Fibroblast of lung (primary cell): ENCODE measurements around the gene DCAF5. TPM values are rescaled to one million over a fixed set of nuclear protein-coding genes. Genes with fewer than 3 reads are reported as not detected.

Experiments
- DNase-seq, 2 donors: peaks; one replicate each; pipeline versions ENCODE4 v3.0.0 to v3.0.0-alpha.2; 2010; ENCODE audit warnings: low read depth in 2 of 2
- H2AFZ ChIP-seq: 2 replicates; pipeline ENCODE4 v1.5.1; 2012; ENCODE audit warnings: low read length, control low read depth, inconsistent platforms
- H3K27ac ChIP-seq: 2 replicates; pipeline ENCODE4 v1.5.1; 2011; ENCODE audit warnings: low read length, control low read depth; ENCODE audit not compliant: insufficient read depth
- H3K27me3 ChIP-seq: 2 replicates; pipeline ENCODE4 v1.5.1; 2011; ENCODE audit warnings: mild to moderate bottlenecking, low read length; ENCODE audit not compliant: control insufficient read depth, insufficient read depth
- H3K36me3 ChIP-seq: 2 replicates; pipeline ENCODE4 v1.5.1; 2011; ENCODE audit warnings: low read length; ENCODE audit not compliant: control insufficient read depth, insufficient read depth
- H3K4me1 ChIP-seq: 2 replicates; pipeline ENCODE4 v1.5.1; 2011; ENCODE audit warnings: low read length; ENCODE audit not compliant: control insufficient read depth, insufficient read depth; ENCODE audit errors: extremely low read depth
- H3K4me2 ChIP-seq: 2 replicates; pipeline ENCODE4 v1.5.1; 2011; ENCODE audit warnings: low read length, control low read depth; ENCODE audit not compliant: insufficient read depth; ENCODE audit errors: extremely low read depth
- H3K4me3 ChIP-seq, 4 experiments: fragments of 200-600 bp in 1 of 4; sonication (generic) in 1 of 4; replicated peaks in 1 of 4; 2 replicates each; pipeline ENCODE4 v1.5.1; 2011 to 2016; ENCODE audit warnings: low read length in 4 of 4, low read depth in 3 of 4, mild to moderate bottlenecking in 3 of 4, control low read depth in 2 of 4, inconsistent platforms in 1 of 4, mixed read lengths in 1 of 4; ENCODE audit not compliant: insufficient read depth in 1 of 4; ENCODE audit errors: control extremely low read depth in 1 of 4
- H3K79me2 ChIP-seq: 2 replicates; pipeline ENCODE4 v1.5.1; 2012; ENCODE audit warnings: mild to moderate bottlenecking, low read length, inconsistent platforms; ENCODE audit not compliant: control insufficient read depth, insufficient read depth
- H3K9ac ChIP-seq: 2 replicates; pipeline ENCODE4 v1.5.1; 2011; ENCODE audit warnings: mild to moderate bottlenecking, low read length, control low read depth; ENCODE audit not compliant: insufficient read depth
- H3K9me3 ChIP-seq: 2 replicates; pipeline ENCODE4 v1.5.1; 2012; ENCODE audit warnings: low read depth, low read length; ENCODE audit not compliant: control insufficient read depth, insufficient read depth
- H4K20me1 ChIP-seq: 2 replicates; pipeline ENCODE4 v1.5.1; 2011; ENCODE audit warnings: low read length; ENCODE audit not compliant: control insufficient read depth, insufficient read depth; ENCODE audit errors: extremely low read depth
- EZH2 ChIP-seq: IDR thresholded peaks from 2 replicates; pipeline ENCODE4 v1.5.1; 2012; ENCODE audit warnings: low read length, control low read depth, mild to moderate bottlenecking; ENCODE audit errors: missing control alignments
- polyA plus RNA-seq, 2 donors: library from polyadenylated mRNA; depleted of rRNA in 1 of 2; stranded (reverse) in 1 of 2; unstranded in 1 of 2; fragments of >200 nt; gene quantifications; 2 replicates each; pipeline ENCODE4 v1.2.1, GENCODE V29; 2011 to 2012; ENCODE audit warnings: missing spikeins in 1 of 2
- total RNA-seq: library from RNA; depleted of rRNA; stranded (reverse); fragments of >200 nt; gene quantifications from 2 replicates; pipeline ENCODE4 v1.2.1, GENCODE V29; 2014
- TF ChIP-seq, protein P1 (sequence below), 2 donors: IDR thresholded peaks in 1 of 2; conservative IDR thresholded peaks in 1 of 2; 1 replicate in 1 of 2; 2 replicates in 1 of 2; pipeline ENCODE4 v1.5.1; 2011 to 2012; ENCODE audit warnings: low read length in 2 of 2, control low read depth in 1 of 2, inconsistent platforms in 1 of 2, low read depth in 1 of 2, mild to moderate bottlenecking in 1 of 2

Gene DCAF5
- total and polyA plus RNA-seq, 2 donors (not counting 1 experiment from before 2014, with no cell fraction given): 16.8 to 31.8 TPM

DNA sequence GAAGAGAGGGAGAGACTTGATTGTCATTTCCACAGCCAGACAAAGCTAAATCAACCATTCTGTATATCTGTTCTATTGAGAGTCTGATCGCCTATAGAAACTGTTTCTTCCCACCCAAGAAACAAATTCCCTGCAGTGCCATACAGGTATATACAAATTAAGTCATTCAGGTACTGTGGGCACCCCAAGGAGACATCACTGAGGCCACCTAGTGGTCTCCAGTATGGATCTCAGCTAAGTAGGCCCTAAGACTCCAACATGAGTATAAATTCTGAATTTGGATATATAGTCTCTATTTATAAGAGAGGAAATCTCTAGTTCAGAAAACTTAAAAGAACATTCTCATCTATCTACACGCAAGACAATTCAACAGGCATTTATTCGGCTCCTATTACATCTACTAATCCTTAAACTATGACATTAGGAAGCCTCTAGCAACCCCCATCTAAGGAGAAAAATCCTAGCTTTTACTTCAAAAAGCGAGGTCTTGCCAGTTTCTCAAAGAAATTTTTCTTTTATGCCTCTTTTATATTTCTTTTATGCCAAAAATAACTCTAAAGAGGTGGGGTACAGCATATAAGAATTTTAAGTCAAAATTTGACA lies 62.6 kb downstream of the DCAF5 start:
- Histone ChIP-seq H3K4me3 (no peak overlapping the region), H3K4me1 (peaks cover 12% of the 10 kb centered on the region), H3K27me3 (no peaks in the 10 kb centered on the region), H3K27ac (no peak overlapping the region), H3K79me2 (no peaks in the 10 kb centered on the region), H2AFZ (no peak overlapping the region), H3K4me2 (no peak overlapping the region), H3K9ac (no peak overlapping the region), H4K20me1 (no peaks in the 10 kb centered on the region), H3K36me3 (no peaks in the 10 kb centered on the region), H3K9me3 (no peaks in the 10 kb centered on the region)
- TF ChIP-seq, protein P1, sequence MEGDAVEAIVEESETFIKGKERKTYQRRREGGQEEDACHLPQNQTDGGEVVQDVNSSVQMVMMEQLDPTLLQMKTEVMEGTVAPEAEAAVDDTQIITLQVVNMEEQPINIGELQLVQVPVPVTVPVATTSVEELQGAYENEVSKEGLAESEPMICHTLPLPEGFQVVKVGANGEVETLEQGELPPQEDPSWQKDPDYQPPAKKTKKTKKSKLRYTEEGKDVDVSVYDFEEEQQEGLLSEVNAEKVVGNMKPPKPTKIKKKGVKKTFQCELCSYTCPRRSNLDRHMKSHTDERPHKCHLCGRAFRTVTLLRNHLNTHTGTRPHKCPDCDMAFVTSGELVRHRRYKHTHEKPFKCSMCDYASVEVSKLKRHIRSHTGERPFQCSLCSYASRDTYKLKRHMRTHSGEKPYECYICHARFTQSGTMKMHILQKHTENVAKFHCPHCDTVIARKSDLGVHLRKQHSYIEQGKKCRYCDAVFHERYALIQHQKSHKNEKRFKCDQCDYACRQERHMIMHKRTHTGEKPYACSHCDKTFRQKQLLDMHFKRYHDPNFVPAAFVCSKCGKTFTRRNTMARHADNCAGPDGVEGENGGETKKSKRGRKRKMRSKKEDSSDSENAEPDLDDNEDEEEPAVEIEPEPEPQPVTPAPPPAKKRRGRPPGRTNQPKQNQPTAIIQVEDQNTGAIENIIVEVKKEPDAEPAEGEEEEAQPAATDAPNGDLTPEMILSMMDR (conservative IDR thresholded peaks at IDR 0.05 in 1 of 2, IDR thresholded peaks at IDR 0.05 in 1 of 2; ENCODE audit: low read depth in 1 of 2, low read length in 2 of 2): peak; percentile 67 to 70
- TF ChIP-seq EZH2: no peak
- peak; percentile 52 to 54 for DNase-seq

DNA sequence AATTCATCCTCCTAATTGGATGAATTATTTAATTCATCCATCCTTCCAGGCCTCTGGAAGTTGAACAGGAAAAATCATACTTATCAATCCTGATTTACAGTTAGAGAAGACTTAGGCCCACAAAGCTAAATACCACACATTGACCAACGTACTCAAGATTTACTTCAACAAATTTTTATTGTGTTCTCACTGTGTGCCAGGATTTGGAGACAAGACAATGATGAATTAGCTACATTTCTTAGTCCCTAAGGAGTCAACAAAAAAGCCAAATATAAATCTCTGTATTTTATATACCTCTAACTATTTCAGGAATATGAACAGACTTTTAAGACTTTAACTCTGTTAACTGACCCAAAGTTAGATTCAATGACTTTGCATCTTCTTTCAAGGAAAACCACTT lies 63.9 kb downstream of the DCAF5 start:
- no peaks in the 10 kb centered on the region for H3K27me3 ChIP-seq
- H3K4me3 ChIP-seq: no peak overlapping the region
- H3K4me1 ChIP-seq: peaks cover 7% of the 10 kb centered on the region
- H4K20me1 ChIP-seq: no peaks in the 10 kb centered on the region
- H3K79me2 ChIP-seq: no peaks in the 10 kb centered on the region
- H3K4me2 ChIP-seq: no peak overlapping the region
- H3K9ac ChIP-seq: no peak overlapping the region
- H3K9me3 ChIP-seq: no peaks in the 10 kb centered on the region
- no peak overlapping the region for H2AFZ ChIP-seq
- no peak for DNase-seq
- H3K36me3 ChIP-seq: no peaks in the 10 kb centered on the region
- TF ChIP-seq, protein P1 (conservative IDR thresholded peaks at IDR 0.05 in 1 of 2, IDR thresholded peaks at IDR 0.05 in 1 of 2; ENCODE audit: low read depth in 1 of 2, low read length in 2 of 2): no peak
- TF ChIP-seq EZH2: no peak
- H3K27ac ChIP-seq: no peak overlapping the region

DNA sequence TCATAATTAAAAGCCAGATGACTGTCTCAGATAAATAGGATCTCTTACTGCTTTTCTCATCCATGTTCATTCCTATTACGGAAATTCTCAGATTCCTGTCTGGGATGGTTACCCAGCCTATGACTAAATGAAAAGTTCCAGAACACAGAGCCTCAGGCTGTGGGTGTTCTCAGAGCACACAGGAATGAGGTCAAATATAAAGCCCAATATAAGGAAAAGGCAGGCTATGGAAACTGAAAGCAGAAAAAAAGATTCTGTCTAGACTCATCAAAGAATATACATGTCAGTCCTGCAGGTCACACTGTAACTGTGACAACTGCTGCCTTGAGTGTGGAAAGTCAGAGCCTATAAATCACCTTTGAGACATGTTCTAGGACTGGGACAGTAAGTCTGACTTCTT lies 64.3 kb downstream of the DCAF5 start:
- H3K9ac ChIP-seq: no peak overlapping the region
- no peak overlapping the region for H3K27ac ChIP-seq
- DNase-seq: peak in 1 of 2 donors; percentile 84
- no peaks in the 10 kb centered on the region for H3K79me2 ChIP-seq
- no peaks in the 10 kb centered on the region for H3K9me3 ChIP-seq
- H2AFZ ChIP-seq: no peak overlapping the region
- TF ChIP-seq EZH2: no peak
- TF ChIP-seq, protein P1 (conservative IDR thresholded peaks at IDR 0.05 in 1 of 2, IDR thresholded peaks at IDR 0.05 in 1 of 2; ENCODE audit: low read depth in 1 of 2, low read length in 2 of 2): no peak
- no peak overlapping the region for H3K4me2 ChIP-seq
- no peaks in the 10 kb centered on the region for H3K36me3 ChIP-seq
- H4K20me1 ChIP-seq: no peaks in the 10 kb centered on the region
- no peaks in the 10 kb centered on the region for H3K27me3 ChIP-seq
- peaks cover 2% of the 10 kb centered on the region for H3K4me1 ChIP-seq
- no peak overlapping the region for H3K4me3 ChIP-seq
